HEK293 (cell line): ENCODE measurements around the gene TARS3.
"Not testable (repeated sequence)": the region's sequence is repeated elsewhere in the genome, so short reads cannot be mapped to it uniquely, and the experiment has no call there.

Experiments
- ZNF560 ChIP-seq: fragments of 450-650 bp; formaldehyde crosslinking; IDR thresholded peaks from 2 replicates; pipeline ENCODE4 v1.5.1; 2017; ENCODE audit warnings: missing biosample characterization, missing genetic modification characterization, borderline replicate concordance
- TF ChIP-seq, protein P1 (sequence below): fragments of 450-650 bp; formaldehyde crosslinking; IDR thresholded peaks from 2 replicates; pipeline ENCODE4 v1.5.1; 2016; ENCODE audit warnings: missing biosample characterization, missing genetic modification characterization

DNA sequence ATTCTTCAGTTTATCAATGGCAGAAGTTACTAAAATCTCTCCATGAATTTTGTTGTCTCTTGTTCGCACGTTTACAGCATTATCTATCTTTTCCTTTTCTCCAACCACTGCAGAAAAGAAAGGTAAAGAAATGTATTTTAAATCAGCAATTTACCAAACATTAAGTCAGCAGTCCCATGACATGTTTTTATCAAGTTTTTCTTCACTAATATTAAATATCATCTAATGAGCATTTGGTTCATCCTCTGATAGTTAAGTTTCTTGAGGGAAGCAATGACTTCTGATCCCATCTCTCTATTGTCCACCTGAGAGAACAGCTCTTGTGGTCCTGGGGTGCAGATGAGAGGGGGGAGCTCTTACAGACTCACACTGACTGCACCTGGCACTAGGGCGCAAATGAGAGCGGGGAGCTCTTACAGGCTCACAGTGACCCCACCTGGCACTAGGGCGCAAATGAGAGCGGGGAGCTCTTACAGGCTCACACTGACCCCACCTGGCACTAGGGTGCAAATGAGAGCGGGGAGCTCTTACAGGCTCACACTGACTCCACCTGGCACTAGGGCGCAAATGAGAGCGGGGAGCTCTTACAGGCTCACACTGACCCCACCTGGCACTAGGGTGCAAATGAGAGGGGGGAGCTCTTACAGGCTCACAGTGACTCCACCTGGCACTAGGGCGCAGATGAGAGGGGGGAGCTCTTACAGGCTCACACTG lies 69.5 kb downstream of the TARS3 start:
- TF ChIP-seq, protein P1, sequence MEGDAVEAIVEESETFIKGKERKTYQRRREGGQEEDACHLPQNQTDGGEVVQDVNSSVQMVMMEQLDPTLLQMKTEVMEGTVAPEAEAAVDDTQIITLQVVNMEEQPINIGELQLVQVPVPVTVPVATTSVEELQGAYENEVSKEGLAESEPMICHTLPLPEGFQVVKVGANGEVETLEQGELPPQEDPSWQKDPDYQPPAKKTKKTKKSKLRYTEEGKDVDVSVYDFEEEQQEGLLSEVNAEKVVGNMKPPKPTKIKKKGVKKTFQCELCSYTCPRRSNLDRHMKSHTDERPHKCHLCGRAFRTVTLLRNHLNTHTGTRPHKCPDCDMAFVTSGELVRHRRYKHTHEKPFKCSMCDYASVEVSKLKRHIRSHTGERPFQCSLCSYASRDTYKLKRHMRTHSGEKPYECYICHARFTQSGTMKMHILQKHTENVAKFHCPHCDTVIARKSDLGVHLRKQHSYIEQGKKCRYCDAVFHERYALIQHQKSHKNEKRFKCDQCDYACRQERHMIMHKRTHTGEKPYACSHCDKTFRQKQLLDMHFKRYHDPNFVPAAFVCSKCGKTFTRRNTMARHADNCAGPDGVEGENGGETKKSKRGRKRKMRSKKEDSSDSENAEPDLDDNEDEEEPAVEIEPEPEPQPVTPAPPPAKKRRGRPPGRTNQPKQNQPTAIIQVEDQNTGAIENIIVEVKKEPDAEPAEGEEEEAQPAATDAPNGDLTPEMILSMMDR (tag by site-specific recombination): not testable (repeated sequence)
- not testable (repeated sequence) for TF ChIP-seq ZNF560 (tag by site-specific recombination)
